Measurements from ENCODE around the gene PLA2G2C.

DNA sequence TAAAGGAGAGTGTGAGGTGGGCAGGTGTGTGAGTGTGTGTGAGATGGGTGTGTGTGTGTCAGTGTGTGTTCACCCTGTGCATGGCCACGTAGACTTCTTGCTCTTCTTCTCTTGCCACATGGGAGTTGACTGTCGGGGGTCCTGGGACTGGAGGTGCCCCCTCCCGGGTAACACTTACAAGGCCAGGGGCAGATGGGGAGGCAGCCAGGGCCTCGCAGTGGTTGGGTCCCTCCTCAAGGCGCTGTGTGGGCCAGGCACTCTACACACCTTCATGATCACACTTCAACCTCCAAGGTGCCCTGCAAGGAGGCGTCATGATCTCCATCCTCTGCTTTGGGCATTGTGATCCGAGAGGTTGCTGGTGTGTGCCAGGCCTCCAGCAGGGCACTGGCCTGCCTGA, 44.9 kb downstream of the PLA2G2C start:
- TF ChIP-seq CTCF (IDR thresholded peaks at IDR 0.05), result no peak
- no peak for TF ChIP-seq POLR2AphosphoS5 (IDR thresholded peaks at IDR 0.05)
- no peak for TF ChIP-seq POLR2A (IDR thresholded peaks at IDR 0.05; ENCODE audit: low read depth)
- TF ChIP-seq EP300 (IDR thresholded peaks at IDR 0.05), result no peak
